Measurements from ENCODE around the gene MTM1.
A peak's percentile ranks its signal among the peaks of the same experiment; 100 is the strongest.

MTM1 gene

DNA sequence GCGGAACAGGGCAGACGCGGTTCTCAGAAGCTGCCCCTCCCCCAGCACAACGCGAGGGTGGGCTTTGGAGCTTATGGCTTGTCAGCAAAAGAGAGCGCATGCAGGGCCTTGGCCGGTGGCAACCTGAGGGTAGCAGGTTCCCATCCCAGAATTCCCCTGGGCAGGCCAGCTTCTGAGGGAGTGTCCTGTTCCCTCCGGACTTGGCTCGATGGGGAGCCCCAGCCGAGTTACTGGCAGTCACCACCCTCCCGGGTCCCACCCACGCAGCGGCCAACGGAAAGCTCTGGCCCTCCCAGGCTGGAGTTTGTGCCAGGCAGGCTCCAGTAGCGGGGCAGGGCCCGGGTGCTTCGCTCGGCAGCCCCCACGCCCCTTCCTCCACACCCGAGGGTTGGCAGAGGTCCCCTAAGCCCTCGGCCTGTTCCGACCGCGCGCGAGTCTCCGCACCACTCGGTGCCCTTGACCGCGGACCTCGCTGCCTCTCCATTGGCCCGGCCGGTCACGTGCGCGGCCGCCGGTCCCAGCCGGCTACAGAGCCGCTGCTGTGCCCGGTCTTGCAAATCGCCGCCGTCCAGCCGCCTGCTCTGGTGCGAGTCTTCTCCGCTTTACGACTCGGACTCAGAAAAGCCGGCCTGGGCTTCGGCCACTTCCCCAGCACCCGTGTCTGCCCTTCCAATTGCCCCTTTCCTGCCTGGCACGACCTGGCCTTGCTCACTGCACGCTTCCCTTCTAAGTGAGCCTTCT, 20.9 kb upstream of the MTM1 start:
- H3K27ac ChIP-seq, result peak overlapping the region; percentile 62
- POLR2A ChIA-PET (ENCODE audit: low non-redundant PET), result no interaction called here
- no peak for TF ChIP-seq CTCF (conservative IDR thresholded peaks at IDR 0.05; ENCODE audit: low read depth)
- CTCF ChIA-PET, result no interaction called here
- no peak for DNase-seq (ENCODE audit: low spot score)

GRCh38 chrX:150548251-150548650, 20.2 kb upstream of the MTM1 start:
- ChIA-PET CTCF (no interaction called here), POLR2A (ENCODE audit: low non-redundant PET) (no interaction called here)
- no peak for TF ChIP-seq CTCF (conservative IDR thresholded peaks at IDR 0.05; ENCODE audit: low read depth)
- H3K27ac ChIP-seq, result peak overlapping the region; percentile 62
- no peak for DNase-seq (ENCODE audit: low spot score)

- ChIA-PET POLR2A (ENCODE audit: low non-redundant PET) (no interaction called here), CTCF (interaction anchor here (1.1 kb wide), 1 partner anchor 120 kb away, joined by 3 read pairs; no protein-coding TSS in a partner anchor)
- DNase-seq (ENCODE audit: low spot score), result no peak
Observed at GRCh38 chrX:150548684-150549083, 19.7 kb upstream of the MTM1 start.

DNA sequence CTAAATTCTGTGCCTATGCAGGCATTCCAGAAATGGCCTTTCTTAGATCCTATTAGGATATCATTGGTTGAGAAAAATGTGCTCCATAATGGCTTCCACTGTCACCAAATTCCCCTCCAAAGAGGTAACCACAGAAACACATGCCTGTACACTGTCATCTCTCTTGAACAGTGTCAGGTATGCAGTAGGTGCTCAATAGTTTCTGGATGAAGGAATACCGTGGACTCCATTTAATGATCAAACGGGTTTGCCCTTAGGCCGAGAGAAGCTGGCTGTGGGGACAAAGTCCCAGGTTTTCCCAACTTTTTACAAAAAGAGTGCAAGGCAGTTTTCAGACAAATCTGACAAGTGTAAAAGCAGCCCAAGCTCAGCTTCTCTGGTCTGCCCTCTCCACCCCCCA, 16.5 kb upstream of the MTM1 start:
- H3K27ac ChIP-seq, result no peak overlapping the region
- CTCF ChIA-PET, result interaction anchor here (0.7 kb wide), 1 partner anchor 68 kb away, joined by 3 read pairs; no protein-coding TSS in a partner anchor
- POLR2A ChIA-PET (ENCODE audit: low non-redundant PET), result no interaction called here
- no peak for TF ChIP-seq CTCF (conservative IDR thresholded peaks at IDR 0.05; ENCODE audit: low read depth)
- DNase-seq (ENCODE audit: low spot score), result no peak

More at GRCh38 chrX:150548684-150549083, 19.7 kb upstream of the MTM1 start:
- no peak for TF ChIP-seq CTCF (conservative IDR thresholded peaks at IDR 0.05; ENCODE audit: low read depth)
- no peak overlapping the region for H3K27ac ChIP-seq

DNA sequence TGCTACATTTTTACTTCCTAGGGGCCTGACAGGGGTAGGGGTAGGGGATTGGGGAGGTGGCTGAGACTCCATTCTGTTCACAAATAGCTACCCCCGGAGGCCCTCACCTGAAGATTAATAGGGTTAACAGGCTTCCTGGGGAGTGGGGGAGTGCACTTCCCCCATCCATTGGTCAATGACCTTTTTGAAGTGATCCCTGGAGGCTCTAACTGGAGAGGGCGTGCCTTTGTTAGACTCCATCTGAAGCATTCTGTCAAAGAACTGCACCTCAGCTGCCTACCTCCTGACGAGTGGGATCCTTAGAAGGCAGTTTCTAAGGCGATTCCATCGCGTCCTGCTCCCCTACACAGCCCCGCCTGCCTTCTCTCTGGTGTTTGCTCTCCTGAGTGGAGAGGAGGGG, 10.0 kb upstream of the MTM1 start:
- ChIA-PET POLR2A (ENCODE audit: low non-redundant PET) (no interaction called here), CTCF (interaction anchor here (0.5 to 0.6 kb wide), 2 partner anchors 72 to 167 kb away, joined by 3 read pairs; no protein-coding TSS in a partner anchor)
- no peak overlapping the region for H3K27ac ChIP-seq
- DNase-seq (ENCODE audit: low spot score), result no peak
- no peak for TF ChIP-seq CTCF (conservative IDR thresholded peaks at IDR 0.05; ENCODE audit: low read depth)

- no peak for TF ChIP-seq CTCF (conservative IDR thresholded peaks at IDR 0.05; ENCODE audit: low read depth)
- ChIA-PET CTCF (no interaction called here), POLR2A (ENCODE audit: low non-redundant PET) (no interaction called here)
- H3K27ac ChIP-seq, result no peak overlapping the region
- DNase-seq (ENCODE audit: low spot score), result no peak
Observed at GRCh38 chrX:150564838-150565237, 3.6 kb upstream of the MTM1 start.

Data from RWPE1 (cell line).